ENCODE data around the gene GJC1. TPM values are rescaled to one million over a fixed set of nuclear protein-coding genes. Genes with fewer than 3 reads are reported as not detected.

Gene GJC1
- total and polyA plus RNA-seq, 2 donors (not counting 3 experiments of a cell fraction or from before 2014, with no cell fraction given) = 13.8 to 39.7 TPM

DNA sequence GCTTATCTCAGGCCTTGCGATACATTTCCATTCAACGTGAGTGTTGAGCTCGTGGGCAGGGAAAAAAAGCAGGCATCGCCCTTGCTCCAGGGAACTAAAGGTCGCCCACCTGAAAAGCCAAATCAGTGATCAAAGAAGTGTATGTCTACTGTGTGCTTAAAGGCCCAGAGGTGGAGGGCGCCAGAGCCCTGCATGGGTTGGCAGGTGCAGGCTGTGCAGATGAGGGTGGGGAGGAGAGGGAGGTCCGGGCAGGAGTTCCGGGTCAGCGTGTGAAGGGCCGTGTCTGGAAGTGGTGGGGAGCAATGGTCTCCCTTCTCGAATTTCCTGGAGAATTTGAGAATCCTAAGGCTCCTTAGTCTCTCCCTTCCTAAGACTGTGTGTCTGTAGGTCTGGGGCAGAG lies 64.1 kb downstream of the GJC1 start:
- TF ChIP-seq FOS (IDR thresholded peaks at IDR 0.05; ENCODE audit: borderline replicate concordance, insufficient read depth, low read length) = no peak
- TF ChIP-seq JUN (IDR thresholded peaks at IDR 0.05; ENCODE audit: borderline replicate concordance, insufficient read depth, insufficient read length, low read depth) = no peak
- TF ChIP-seq, protein P1, sequence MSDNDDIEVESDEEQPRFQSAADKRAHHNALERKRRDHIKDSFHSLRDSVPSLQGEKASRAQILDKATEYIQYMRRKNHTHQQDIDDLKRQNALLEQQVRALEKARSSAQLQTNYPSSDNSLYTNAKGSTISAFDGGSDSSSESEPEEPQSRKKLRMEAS (IDR thresholded peaks at IDR 0.05; ENCODE audit: insufficient read depth, insufficient read length) = no peak
- TF ChIP-seq POLR2AphosphoS5 (IDR thresholded peaks at IDR 0.05; ENCODE audit: insufficient read depth, low read depth, low read length) = no peak
- no peak for TF ChIP-seq MYC (IDR thresholded peaks at IDR 0.05; ENCODE audit: low read depth, low read length)
- TF ChIP-seq GATA2 (IDR thresholded peaks at IDR 0.05; ENCODE audit: insufficient read depth, insufficient read length, low read depth, low read length) = no peak
- no peak for TF ChIP-seq EZH2 (IDR thresholded peaks at IDR 0.05; ENCODE audit: borderline replicate concordance, low read depth, low read length, severe bottlenecking)
- TF ChIP-seq POLR2A (IDR thresholded peaks at IDR 0.05; ENCODE audit: low read depth, low read length) = no peak
- no peak for TF ChIP-seq CTCF (IDR thresholded peaks at IDR 0.05; ENCODE audit: extremely low read depth in 1 of 2, insufficient read depth in 1 of 2, low read depth in 1 of 2, low read length in 2 of 2)
- H3K9me3 ChIP-seq (replicated peaks; ENCODE audit: control insufficient read depth, insufficient read depth, low read length) = no peaks in the 10 kb centered on the region
- no peak overlapping the region for H2AFZ ChIP-seq (ENCODE audit: low read depth, low read length)
- dilution Hi-C loops (cut with MboI; ENCODE audit: extremely low pct_ligation_motif_present, low sequenced_read_pairs) = loop anchor here (25.0 kb wide), 1 partner anchor 96 kb away; no protein-coding TSS in a partner anchor
- H4K20me1 ChIP-seq (replicated peaks; ENCODE audit: control insufficient read depth, extremely low read depth, insufficient read depth, low read length) = no peaks in the 10 kb centered on the region
- intact Hi-C loops (cut with micrococcal nuclease) = no loop called here
- no peak overlapping the region for H3K4me2 ChIP-seq (ENCODE audit: insufficient read depth, low read length)
- BruUV-seq (replicated peaks) = no TSS peak
- no peaks in the 10 kb centered on the region for H3K4me1 ChIP-seq (ENCODE audit: control insufficient read depth, extremely low read depth, insufficient read depth, low read length)
- no peak overlapping the region for H3K27ac ChIP-seq (ENCODE audit: insufficient read depth, low read depth, low read length)
- no peaks in the 10 kb centered on the region for H3K9me1 ChIP-seq (replicated peaks; ENCODE audit: control insufficient read depth, extremely low read depth, insufficient read depth, low read length)
- no peaks in the 10 kb centered on the region for H3K36me3 ChIP-seq (ENCODE audit: control insufficient read depth in 2 of 2, extremely low read depth in 1 of 2, insufficient read depth in 2 of 2, low read length in 2 of 2)
- no peaks in the 10 kb centered on the region for H3K27me3 ChIP-seq (ENCODE audit: control insufficient read depth in 2 of 2, insufficient read depth in 2 of 2, low read length in 2 of 2)
- no peaks in the 10 kb centered on the region for H3K79me2 ChIP-seq (ENCODE audit: control insufficient read depth, insufficient read depth, low read length)
- ChIA-PET CTCF (interaction anchor here (1.1 to 4.1 kb wide), 2 partner anchors 113 to 123 kb away, joined by 3 to 15 read pairs; no protein-coding TSS in a partner anchor), POLR2A (no interaction called here)
- DNase-seq (ENCODE audit: low read depth, low spot score) = no peak
- H3K4me3 ChIP-seq (replicated peaks in 1 of 3; ENCODE audit: insufficient read depth in 1 of 3, low read depth in 1 of 3, low read length in 3 of 3) = no peak overlapping the region
- no peak overlapping the region for H3K9ac ChIP-seq (replicated peaks; ENCODE audit: extremely low read depth, insufficient read depth, low read length)
- FAIRE-seq = no peak
